WI38 (cell line): ENCODE data around the gene ATP11B.

ENCODE experiments used
- H3K4me3 ChIP-seq: 2 replicates; pipeline ENCODE4 v1.5.1; 2011; ENCODE audit warnings: low read depth, mild to moderate bottlenecking, control low read depth, low read length
- CTCF ChIP-seq: IDR thresholded peaks from 2 replicates; pipeline ENCODE4 v1.5.1; 2012; ENCODE audit warnings: low read depth, mild to moderate bottlenecking, control low read depth, low read length

Gene ATP11B

GRCh38 chr3:182803596-182803995 is 10.3 kb downstream of the ATP11B start:
- no peak for TF ChIP-seq CTCF
- no peak overlapping the region for H3K4me3 ChIP-seq

DNA sequence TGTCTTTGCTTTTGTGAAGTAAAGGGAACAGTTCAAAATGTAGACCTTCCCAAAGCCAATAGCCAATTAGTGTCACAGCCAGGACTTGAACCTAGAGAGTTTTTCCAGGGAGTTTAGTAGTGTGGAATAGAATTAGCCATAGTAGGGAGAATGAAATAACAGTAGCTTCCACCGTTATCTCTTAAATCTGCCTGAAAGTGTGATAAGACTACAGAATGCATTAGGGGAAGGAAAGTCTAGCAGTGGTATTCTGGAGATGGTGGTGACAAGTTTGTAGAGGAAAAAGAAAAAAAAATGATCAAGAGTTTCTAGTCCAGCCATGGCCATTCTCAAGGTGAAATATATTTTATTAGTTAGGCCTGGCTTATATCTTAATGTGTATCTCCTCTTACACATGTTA is 13.8 kb downstream of the ATP11B start:
- H3K4me3 ChIP-seq, result no peak overlapping the region
- TF ChIP-seq CTCF, result no peak

DNA sequence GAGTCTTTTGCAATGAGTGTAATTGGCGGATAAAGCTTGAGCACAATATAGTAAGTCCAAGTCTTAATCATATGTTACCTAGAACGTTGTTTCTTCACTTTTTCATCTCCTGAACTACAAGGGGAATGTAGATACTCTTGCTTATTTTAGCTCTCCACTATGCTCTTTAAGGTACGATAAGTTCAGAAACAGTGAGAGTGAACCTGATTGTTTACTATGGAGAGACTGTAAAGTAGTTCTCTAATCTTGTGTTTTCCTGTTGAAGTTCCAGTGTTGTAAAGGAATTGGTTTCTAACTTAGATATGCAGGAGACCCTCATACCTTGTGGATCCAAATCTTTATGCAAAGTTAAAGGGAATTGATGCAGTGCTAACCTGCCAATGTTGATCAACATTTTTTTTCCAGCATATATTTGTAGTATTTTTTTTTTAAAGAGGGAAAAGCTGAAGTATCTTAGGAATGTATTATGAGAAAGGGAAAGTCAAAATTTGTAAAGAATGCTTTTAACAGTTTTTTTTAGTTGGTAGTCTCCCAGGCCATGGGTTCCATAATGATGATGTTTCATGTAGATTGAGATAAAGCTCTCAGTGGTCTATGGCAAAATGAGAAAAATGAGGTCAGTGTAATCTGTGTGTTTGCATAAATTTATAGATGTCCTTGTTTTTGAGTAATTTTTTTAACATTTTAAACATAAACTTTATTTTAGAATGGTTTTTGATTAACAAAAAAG is 14.9 kb downstream of the ATP11B start:
- no peak for TF ChIP-seq CTCF
- H3K4me3 ChIP-seq, result no peak overlapping the region

- no peak overlapping the region for H3K4me3 ChIP-seq
- no peak for TF ChIP-seq CTCF
Measured at GRCh38 chr3:182809531-182809930, 16.2 kb downstream of the ATP11B start.

GRCh38 chr3:182810574-182811268 is 17.4 kb downstream of the ATP11B start:
- no peak overlapping the region for H3K4me3 ChIP-seq
- no peak for TF ChIP-seq CTCF

DNA sequence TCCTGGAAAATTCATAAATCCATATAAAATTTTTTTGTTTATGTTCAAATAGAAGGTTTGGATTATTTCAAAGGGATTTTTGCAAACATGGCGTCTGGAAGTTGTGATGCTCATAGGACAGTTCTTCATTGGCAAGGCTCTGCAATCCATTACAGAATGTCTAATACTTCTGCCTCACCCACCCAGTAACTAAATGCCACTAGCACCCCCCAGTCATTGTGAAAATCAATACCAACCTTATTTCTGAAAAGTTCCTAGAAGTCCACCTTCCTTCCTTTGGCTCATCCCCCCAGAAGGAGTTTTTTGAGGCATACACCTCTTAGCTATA is 17.9 kb downstream of the ATP11B start:
- TF ChIP-seq CTCF, result no peak
- no peak overlapping the region for H3K4me3 ChIP-seq

- no peak for TF ChIP-seq CTCF
- H3K4me3 ChIP-seq, result no peak overlapping the region
Measured at GRCh38 chr3:182812123-182812522, 18.8 kb downstream of the ATP11B start.
